ENCODE data around the gene HCFC2. TPM values are rescaled to one million over a fixed set of nuclear protein-coding genes. Genes with fewer than 3 reads are reported as not detected.

HCFC2 gene
- total and polyA plus RNA-seq, 9 of the 15 experiments (the other 6 are each of a cell fraction or from before 2014, with no cell fraction given): 1.2 to 6.5 (median 3.8) TPM

DNA sequence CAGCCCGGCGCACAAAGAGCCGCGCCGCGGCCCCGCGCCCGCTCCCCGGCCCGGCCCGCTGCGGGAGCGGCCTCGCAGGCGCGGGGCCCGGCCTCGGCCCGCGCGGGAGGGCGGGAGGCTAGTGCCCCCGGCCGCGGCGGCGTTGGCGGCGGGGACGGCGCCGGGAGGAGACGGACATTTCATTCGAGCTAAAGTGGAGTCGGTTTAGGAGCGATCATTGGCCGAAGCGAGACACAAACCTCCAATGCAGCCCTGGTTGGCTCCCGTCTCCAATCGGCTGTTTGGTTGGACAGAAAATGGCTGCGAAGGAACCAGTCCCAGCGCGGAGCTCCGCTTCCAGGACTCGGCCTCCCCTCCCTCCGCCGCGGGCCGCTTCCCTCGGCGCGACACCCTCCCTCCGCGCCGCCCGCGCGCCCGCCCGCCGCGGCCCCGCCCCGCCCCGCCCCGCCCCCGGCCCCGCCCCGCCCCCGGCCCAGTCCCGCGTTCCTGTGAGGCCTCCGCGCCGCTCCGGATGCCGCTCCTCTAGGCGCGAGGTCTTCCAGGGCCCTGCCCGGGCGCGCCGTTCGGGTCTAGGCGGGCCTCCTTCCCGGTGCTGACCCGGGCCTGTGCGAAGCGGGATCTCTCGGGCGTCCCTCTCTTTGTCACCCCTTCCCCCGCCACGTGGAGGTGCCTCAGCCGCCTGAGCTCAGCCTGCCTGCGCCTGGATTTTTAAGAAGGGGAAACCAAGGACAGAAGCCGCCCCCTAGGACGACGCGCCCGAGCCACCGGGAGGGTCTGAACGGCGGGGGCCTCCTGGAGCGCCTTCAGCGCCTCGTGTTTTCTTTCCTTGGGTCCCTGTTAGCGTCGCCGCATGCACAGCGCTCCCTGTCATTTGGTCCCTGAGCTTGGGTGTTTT lies 73.8 kb downstream of the HCFC2 start, which contains the start of gene NFYB (continued):
- TF ChIP-seq, protein P1, sequence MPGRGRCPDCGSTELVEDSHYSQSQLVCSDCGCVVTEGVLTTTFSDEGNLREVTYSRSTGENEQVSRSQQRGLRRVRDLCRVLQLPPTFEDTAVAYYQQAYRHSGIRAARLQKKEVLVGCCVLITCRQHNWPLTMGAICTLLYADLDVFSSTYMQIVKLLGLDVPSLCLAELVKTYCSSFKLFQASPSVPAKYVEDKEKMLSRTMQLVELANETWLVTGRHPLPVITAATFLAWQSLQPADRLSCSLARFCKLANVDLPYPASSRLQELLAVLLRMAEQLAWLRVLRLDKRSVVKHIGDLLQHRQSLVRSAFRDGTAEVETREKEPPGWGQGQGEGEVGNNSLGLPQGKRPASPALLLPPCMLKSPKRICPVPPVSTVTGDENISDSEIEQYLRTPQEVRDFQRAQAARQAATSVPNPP (IDR thresholded peaks at IDR 0.05; ENCODE audit: borderline replicate concordance, insufficient read depth, insufficient read length): no peak
- TF ChIP-seq, protein P2, sequence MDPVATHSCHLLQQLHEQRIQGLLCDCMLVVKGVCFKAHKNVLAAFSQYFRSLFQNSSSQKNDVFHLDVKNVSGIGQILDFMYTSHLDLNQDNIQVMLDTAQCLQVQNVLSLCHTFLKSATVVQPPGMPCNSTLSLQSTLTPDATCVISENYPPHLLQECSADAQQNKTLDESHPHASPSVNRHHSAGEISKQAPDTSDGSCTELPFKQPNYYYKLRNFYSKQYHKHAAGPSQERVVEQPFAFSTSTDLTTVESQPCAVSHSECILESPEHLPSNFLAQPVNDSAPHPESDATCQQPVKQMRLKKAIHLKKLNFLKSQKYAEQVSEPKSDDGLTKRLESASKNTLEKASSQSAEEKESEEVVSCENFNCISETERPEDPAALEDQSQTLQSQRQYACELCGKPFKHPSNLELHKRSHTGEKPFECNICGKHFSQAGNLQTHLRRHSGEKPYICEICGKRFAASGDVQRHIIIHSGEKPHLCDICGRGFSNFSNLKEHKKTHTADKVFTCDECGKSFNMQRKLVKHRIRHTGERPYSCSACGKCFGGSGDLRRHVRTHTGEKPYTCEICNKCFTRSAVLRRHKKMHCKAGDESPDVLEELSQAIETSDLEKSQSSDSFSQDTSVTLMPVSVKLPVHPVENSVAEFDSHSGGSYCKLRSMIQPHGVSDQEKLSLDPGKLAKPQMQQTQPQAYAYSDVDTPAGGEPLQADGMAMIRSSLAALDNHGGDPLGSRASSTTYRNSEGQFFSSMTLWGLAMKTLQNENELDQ (CRISPR knock-in tag; IDR thresholded peaks at IDR 0.05; ENCODE audit: borderline replicate concordance): no peak
- no peak for TF ChIP-seq HMG20A (CRISPR knock-in tag; conservative IDR thresholded peaks at IDR 0.05)
- TF ChIP-seq, protein P3, sequence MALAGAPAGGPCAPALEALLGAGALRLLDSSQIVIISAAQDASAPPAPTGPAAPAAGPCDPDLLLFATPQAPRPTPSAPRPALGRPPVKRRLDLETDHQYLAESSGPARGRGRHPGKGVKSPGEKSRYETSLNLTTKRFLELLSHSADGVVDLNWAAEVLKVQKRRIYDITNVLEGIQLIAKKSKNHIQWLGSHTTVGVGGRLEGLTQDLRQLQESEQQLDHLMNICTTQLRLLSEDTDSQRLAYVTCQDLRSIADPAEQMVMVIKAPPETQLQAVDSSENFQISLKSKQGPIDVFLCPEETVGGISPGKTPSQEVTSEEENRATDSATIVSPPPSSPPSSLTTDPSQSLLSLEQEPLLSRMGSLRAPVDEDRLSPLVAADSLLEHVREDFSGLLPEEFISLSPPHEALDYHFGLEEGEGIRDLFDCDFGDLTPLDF (CRISPR knock-in tag; IDR thresholded peaks at IDR 0.05): peak; percentile 59; the same call in 1 of the 2 replicates
- TF ChIP-seq TSC22D4 (tag; IDR thresholded peaks at IDR 0.05): no peak
- no peak for TF ChIP-seq ARHGAP35 (IDR thresholded peaks at IDR 0.05; ENCODE audit: partially characterized antibody)
- peak; percentile 54; the same call in 1 of the 2 replicates for TF ChIP-seq SMAD4 (CRISPR knock-in tag; conservative IDR thresholded peaks at IDR 0.05)
- peak; percentile 64; the same call in 1 of the 2 replicates for TF ChIP-seq EP400 (IDR thresholded peaks at IDR 0.05)
- TF ChIP-seq NCOA4 (IDR thresholded peaks at IDR 0.05; ENCODE audit: partially characterized antibody): no peak
- TF ChIP-seq, protein P4, sequence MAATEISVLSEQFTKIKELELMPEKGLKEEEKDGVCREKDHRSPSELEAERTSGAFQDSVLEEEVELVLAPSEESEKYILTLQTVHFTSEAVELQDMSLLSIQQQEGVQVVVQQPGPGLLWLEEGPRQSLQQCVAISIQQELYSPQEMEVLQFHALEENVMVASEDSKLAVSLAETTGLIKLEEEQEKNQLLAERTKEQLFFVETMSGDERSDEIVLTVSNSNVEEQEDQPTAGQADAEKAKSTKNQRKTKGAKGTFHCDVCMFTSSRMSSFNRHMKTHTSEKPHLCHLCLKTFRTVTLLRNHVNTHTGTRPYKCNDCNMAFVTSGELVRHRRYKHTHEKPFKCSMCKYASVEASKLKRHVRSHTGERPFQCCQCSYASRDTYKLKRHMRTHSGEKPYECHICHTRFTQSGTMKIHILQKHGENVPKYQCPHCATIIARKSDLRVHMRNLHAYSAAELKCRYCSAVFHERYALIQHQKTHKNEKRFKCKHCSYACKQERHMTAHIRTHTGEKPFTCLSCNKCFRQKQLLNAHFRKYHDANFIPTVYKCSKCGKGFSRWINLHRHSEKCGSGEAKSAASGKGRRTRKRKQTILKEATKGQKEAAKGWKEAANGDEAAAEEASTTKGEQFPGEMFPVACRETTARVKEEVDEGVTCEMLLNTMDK (IDR thresholded peaks at IDR 0.05; ENCODE audit: borderline replicate concordance, insufficient read depth, low read depth, low read length, poor library complexity, severe bottlenecking): no peak
- TF ChIP-seq CREB1 (IDR thresholded peaks at IDR 0.05): no peak; the same call in 1 of the 2 replicates
- TF ChIP-seq CREB1 (CRISPR knock-in tag; IDR thresholded peaks at IDR 0.05): no peak; the same call in 1 of the 2 replicates
- peak; percentile 98 for TF ChIP-seq JUND (IDR thresholded peaks at IDR 0.05; ENCODE audit: borderline replicate concordance, low read depth, low read length)
- no peak for TF ChIP-seq JUND (tag; IDR thresholded peaks at IDR 0.05; ENCODE audit: borderline replicate concordance, low read depth, low read length)
- TF ChIP-seq ZNF431 (CRISPR knock-in tag; IDR thresholded peaks at IDR 0.05): no peak; the same call in 1 of the 2 replicates
- peak; percentile 89 for TF ChIP-seq POLR2H (tag; IDR thresholded peaks at IDR 0.05; ENCODE audit: low read depth)
- TF ChIP-seq GTF2F1 (IDR thresholded peaks at IDR 0.05; ENCODE audit: low read depth, low read length): no peak
